Measurements from ENCODE around the gene VWA5A.
A peak's percentile ranks its signal among the peaks of the same experiment; 100 is the strongest.
"Not testable (repeated sequence)": the region's sequence is repeated elsewhere in the genome, so short reads cannot be mapped to it uniquely, and the experiment has no call there.

The VWA5A gene

DNA sequence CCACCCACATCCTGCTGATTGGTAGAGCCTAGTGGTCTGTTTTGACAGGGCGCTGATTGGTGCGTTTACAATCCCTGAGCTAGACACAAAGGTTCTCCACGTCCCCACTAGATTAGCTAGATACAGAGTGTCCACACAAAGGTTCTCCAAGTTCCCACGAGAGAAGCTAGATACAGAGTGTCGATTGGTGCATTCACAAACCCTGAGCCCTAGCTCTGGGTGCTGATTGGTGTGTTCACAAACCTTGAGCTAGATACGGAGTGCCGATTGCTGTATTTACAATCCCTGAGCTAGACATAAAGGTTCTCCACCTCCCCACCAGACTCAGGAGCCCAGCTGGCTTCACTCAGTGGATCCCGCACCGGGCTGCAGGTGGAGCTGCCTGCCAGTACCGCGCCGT lies 55.1 kb downstream of the VWA5A start:
- not testable (repeated sequence) for DNase-seq (ENCODE audit: low spot score)

DNA sequence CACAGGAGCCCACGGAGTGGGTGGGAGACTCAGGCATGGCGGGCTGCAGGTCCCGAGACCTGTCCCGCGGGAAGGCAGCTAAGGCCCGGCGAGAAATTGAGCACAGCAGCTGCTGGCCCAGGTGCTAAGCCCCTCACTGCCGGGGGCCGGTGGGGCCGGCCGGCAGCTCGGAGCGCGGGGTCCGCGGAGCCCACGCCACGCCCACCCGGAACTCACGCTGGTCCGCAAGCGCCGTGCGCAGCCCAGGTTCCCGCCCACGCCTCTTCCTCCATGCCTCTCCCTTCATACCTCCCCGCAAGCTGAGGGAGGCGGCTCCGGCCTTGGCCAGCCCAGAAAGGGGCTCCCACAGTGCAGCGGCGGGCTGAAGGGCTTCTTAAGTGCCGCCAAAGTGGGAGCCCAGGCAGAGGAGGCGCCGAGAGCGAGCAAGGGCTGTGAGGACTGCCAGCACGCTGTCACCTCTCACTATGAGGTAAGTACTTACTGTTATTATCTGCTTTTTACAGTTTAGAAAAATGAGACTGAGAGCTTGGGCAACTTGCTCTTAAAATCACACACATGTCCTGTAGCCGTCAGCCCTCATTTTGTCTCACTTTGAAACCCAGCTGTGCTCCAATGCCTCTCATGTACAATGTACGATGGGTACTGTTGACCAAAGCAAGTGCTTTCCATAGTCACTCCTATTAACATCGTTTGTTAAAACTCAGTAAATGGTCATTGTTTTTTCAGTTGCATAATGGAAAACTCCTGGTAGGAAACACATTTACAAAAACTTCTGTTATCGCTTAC lies 55.7 kb downstream of the VWA5A start:
- no peak for DNase-seq (ENCODE audit: low spot score)

GRCh38 chr11:124172101-124172500 lies 56.9 kb downstream of the VWA5A start:
- no peak for DNase-seq (ENCODE audit: low spot score)

DNA sequence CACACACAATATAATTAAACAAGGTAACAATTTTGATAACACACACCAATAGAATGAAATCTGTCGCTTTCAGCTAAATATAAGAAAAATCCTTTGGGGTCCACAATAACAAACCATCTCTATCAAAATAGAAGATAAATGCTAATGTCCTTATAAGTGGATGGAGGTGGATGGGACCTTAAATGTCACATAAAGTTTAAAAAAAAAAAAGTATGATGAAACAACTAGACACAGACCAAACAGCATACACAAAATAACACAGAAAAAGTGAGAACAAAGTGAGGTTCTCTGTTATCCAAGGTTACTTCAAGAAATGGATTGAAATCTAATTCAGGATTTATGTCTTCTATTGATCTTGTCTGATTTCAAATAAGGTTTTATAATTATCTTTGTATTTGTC lies 57.3 kb downstream of the VWA5A start:
- no peak for DNase-seq (ENCODE audit: low spot score)

GRCh38 chr11:124174001-124174583 lies 58.8 kb downstream of the VWA5A start:
- peak; percentile 74 for DNase-seq (ENCODE audit: low spot score)

- DNase-seq (ENCODE audit: low spot score), result no peak
These were observed 61.9 kb downstream of the VWA5A start for GRCh38 chr11:124176925-124177715.

- no peak for DNase-seq (ENCODE audit: low spot score)
These were observed 64.1 kb downstream of the VWA5A start for GRCh38 chr11:124179310-124179709.

DNA sequence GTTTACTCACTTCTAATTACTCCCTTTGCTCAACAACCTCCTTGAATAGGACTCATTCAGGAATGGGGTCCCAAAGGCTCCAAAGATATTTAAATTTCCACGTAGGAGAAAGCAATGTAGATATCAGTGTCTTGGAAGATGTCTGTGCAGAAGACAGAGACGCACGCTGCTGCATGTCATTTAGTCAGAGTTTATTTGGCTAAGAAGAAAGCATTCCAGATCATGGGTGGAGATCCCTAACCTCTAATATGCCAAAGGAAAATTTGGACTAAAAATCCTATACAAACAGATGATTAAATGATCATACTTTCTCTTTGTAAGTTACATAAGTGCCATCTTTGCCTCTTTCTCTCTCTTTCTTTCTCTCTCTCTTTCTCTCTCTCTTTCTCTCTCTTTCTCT lies 67.8 kb downstream of the VWA5A start, which contains the start of gene OR10D3:
Gene OR10D3, plus strand, starts transcription at position 278 of the 400 bp plus-strand sequence. CDS start 1,925 bp downstream, outside the sequence.
- DNase-seq (ENCODE audit: low spot score), result no peak

GRCh38 chr11:124190298-124191139 lies 75.3 kb downstream of the VWA5A start:
- DNase-seq (ENCODE audit: low spot score), result no peak

- no peak for DNase-seq (ENCODE audit: low spot score)
These were observed 78.2 kb downstream of the VWA5A start for GRCh38 chr11:124193221-124194010.

DNA sequence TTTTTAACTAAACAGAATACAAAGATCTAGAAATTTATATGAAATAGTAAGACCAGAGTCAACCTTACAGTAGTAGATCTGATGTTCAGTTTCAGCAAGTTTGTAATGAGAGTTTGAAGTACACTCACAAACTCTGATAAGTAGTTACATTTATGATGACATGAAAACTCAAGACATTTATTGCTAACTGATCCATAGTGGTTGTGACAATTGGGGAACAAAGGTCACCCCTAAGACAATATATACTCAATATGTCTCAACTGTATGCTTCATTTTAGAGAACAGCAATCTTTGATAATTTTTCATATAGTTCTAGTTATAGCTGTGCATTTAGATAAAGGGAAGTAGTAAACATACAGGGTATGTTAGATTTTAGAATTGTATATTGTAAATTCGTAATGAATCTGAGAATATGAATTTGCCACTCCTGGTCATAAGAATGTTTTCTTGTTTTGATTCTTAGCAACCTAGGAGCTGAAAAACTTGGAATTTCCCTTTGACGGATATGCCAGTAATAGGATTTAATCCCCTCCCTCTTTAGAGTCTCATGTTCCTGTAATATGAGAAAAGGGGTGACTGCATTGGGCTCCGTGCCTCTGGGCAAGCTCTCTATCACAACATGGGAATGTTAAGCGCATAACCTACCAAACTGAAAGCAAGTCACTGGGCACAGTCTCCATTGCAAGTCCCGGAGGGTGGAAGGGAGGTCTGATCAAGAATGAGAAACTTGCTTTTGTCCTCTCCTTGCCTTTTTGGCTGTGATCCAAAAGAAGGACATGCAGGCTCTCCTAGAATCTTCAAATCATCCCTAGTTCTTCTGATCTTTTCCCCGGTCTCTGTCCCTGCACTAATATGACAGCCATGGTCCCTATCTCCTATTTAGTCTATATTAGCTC lies 79.3 kb downstream of the VWA5A start:
- no peak for DNase-seq (ENCODE audit: low spot score)

- DNase-seq (ENCODE audit: low spot score), result no peak
These were observed 80.0 kb downstream of the VWA5A start for GRCh38 chr11:124195189-124195734.

Data from Ammon's horn (tissue), 1 donor.